HCT116 (cell line): ENCODE data around the gene TM9SF4. TPM values are rescaled to one million over a fixed set of nuclear protein-coding genes. Genes with fewer than 3 reads are reported as not detected.

Experiments used
- ATAC-seq: fragments of 200-7000 bp; cut with Tn5 transposase; 2 replicates; pipeline ENCODE4 v1.9.1; 2020; ENCODE audit warnings: mild to moderate bottlenecking, moderate library complexity
- BruUV-seq: library from RNA; stranded (reverse); fragments of 400-500 nt; replicated peaks from 2 replicates; lab custom pipeline; 2021; lab: Mats Ljungman, UMichigan
- CTCF ChIA-PET: fragments of 300-600 bp; sonication (Branson Sonifier 250); formaldehyde crosslinking; loops from one replicate; lab custom pipeline; 2021; ENCODE audit warnings: antibody characterized with exemption; lab: Charles Lee
- POLR2A ChIA-PET: fragments of 300-600, 350-600 bp; sonication (Branson Sonifier 250); formaldehyde crosslinking; loops from one replicate; lab custom pipeline; 2021; ENCODE audit warnings: antibody characterized with exemption; lab: Charles Lee
- RAD21 ChIA-PET, 2 experiments: fragments of 300-600 bp; sonication (Branson Sonifier 250); formaldehyde crosslinking; loops; one replicate each; lab custom pipeline; 2023; ENCODE audit warnings: low total read pairs in 2 of 2; ENCODE audit not compliant: uncharacterized antibody in 2 of 2, unreplicated experiment in 2 of 2, low non-redundant PET in 1 of 2; lab: Charles Lee
- DNase-seq: peaks from one replicate; pipeline ENCODE4 v3.0.0-alpha.2; 2010; ENCODE audit warnings: low read depth, low spot score
- H2AFZ ChIP-seq: fragments of 200-600 bp; shearing (Covaris generic), sonication (generic); 2 replicates; pipeline ENCODE4 v1.6.1; 2017; ENCODE audit warnings: low read depth, mixed run types, mixed read lengths, antibody characterized with exemption, low read length; ENCODE audit not compliant: poor library complexity, severe bottlenecking
- H3K27ac ChIP-seq: 2 replicates; pipeline ENCODE4 v1.5.1; 2012; ENCODE audit warnings: low read depth, low read length
- H3K27me3 ChIP-seq: fragments of 200-600 bp; sonication (generic); 2 replicates; pipeline ENCODE4 v1.6.1; 2016; ENCODE audit warnings: mixed run types, low read length, mixed read lengths; ENCODE audit not compliant: insufficient read depth
- H3K36me3 ChIP-seq, 2 experiments: fragments of 200-500 bp in 1 of 2; fragments of 200-600 bp in 1 of 2; sonication (Bioruptor generic) in 1 of 2; sonication (generic) in 1 of 2; 2 replicates each; pipeline versions ENCODE4 v1.5.1 to v1.6.1; 2014 to 2016; ENCODE audit warnings: low read length in 2 of 2, inconsistent platforms in 1 of 2, mixed read lengths in 1 of 2, mixed run types in 1 of 2; ENCODE audit not compliant: insufficient read depth in 2 of 2, control insufficient read depth in 1 of 2
- H3K4me1 ChIP-seq, 2 experiments: fragments of 200-600 bp in 1 of 2; sonication (generic) in 1 of 2; 2 replicates each; pipeline versions ENCODE4 v1.5.1 to v1.6.1; 2012 to 2017; ENCODE audit warnings: low read length in 2 of 2, inconsistent platforms in 1 of 2, mild to moderate bottlenecking in 1 of 2, mixed read lengths in 1 of 2, mixed run types in 1 of 2, moderate library complexity in 1 of 2; ENCODE audit not compliant: insufficient read depth in 2 of 2, control insufficient read depth in 1 of 2
- H3K4me2 ChIP-seq: fragments of 200-600 bp; sonication (generic); 2 replicates; pipeline ENCODE4 v1.6.1; 2017; ENCODE audit warnings: mixed run types, low read length, mixed read lengths
- H3K4me3 ChIP-seq, 2 experiments: fragments of 200-600 bp in 1 of 2; sonication (generic) in 1 of 2; replicated peaks in 1 of 2; 2 replicates each; pipeline ENCODE4 v1.5.1; 2011 to 2016; ENCODE audit warnings: low read length in 2 of 2, control low read depth in 1 of 2, low read depth in 1 of 2, mild to moderate bottlenecking in 1 of 2, mixed read lengths in 1 of 2, mixed run types in 1 of 2
- H3K79me2 ChIP-seq: fragments of 200-600 bp; sonication (generic); 2 replicates; pipeline ENCODE4 v1.6.1; 2017; ENCODE audit warnings: mild to moderate bottlenecking, mixed run types, low read length, moderate library complexity, mixed read lengths; ENCODE audit not compliant: insufficient read depth
- H3K9ac ChIP-seq: fragments of 200-600 bp; sonication (generic); 2 replicates; pipeline ENCODE4 v1.6.1; 2016; ENCODE audit warnings: low read length, mixed read lengths
- H3K9me2 ChIP-seq: fragments of 200-600 bp; sonication (generic), shearing (Covaris generic); 2 replicates; pipeline ENCODE4 v1.6.1; 2017; ENCODE audit warnings: mixed run types, mild to moderate bottlenecking, moderate library complexity; ENCODE audit not compliant: insufficient read depth
- H3K9me3 ChIP-seq, 2 experiments: fragments of 200-500 bp in 1 of 2; fragments of 200-600 bp in 1 of 2; sonication (Bioruptor generic) in 1 of 2; sonication (generic) in 1 of 2; 2 replicates each; pipeline ENCODE4 v1.6.1; 2014 to 2017; ENCODE audit warnings: low read length in 2 of 2, mixed read lengths in 2 of 2, inconsistent platforms in 1 of 2, low read depth in 1 of 2, mild to moderate bottlenecking in 1 of 2, mixed run types in 1 of 2, moderate library complexity in 1 of 2; ENCODE audit not compliant: control insufficient read depth in 1 of 2, insufficient read depth in 1 of 2
- H4K20me1 ChIP-seq: fragments of 200-600 bp; sonication (generic), shearing (Covaris generic); 2 replicates; pipeline ENCODE4 v1.6.1; 2017; ENCODE audit warnings: mixed run types, mild to moderate bottlenecking, moderate library complexity; ENCODE audit not compliant: insufficient read depth
- CBX3 ChIP-seq: IDR thresholded peaks from 2 replicates; pipeline ENCODE4 v1.6.1; 2012; ENCODE audit warnings: low read depth
- ELF1 ChIP-seq: IDR thresholded peaks from 2 replicates; pipeline ENCODE4 v1.6.1; 2012; ENCODE audit warnings: low read depth, borderline replicate concordance
- EZH2phosphoT487 ChIP-seq: fragments of 200-600 bp; IDR thresholded peaks from 2 replicates; pipeline ENCODE4 v1.6.1; 2018; ENCODE audit warnings: antibody characterized with exemption, borderline replicate concordance
- POLR2A ChIP-seq: IDR thresholded peaks from 2 replicates; pipeline ENCODE4 v1.7.0; 2011; ENCODE audit warnings: borderline replicate concordance; ENCODE audit not compliant: insufficient read depth, insufficient read length; ENCODE audit errors: extremely low read depth
- POLR2AphosphoS5 ChIP-seq: IDR thresholded peaks from 2 replicates; pipeline ENCODE4 v1.6.1; 2011; ENCODE audit warnings: mild to moderate bottlenecking, low read depth, low read length, moderate library complexity
- TCF7L2 ChIP-seq: IDR thresholded peaks from 2 replicates; pipeline ENCODE4 v1.7.0; 2011; ENCODE audit warnings: borderline replicate concordance, inconsistent platforms; ENCODE audit not compliant: insufficient read depth, insufficient read length; ENCODE audit errors: extremely low read depth
- ZFX ChIP-seq: fragments of 450-650 bp; IDR thresholded peaks from 2 replicates; pipeline ENCODE4 v1.6.1; 2017
- ZNF274 ChIP-seq: fragments of 200-500 bp; sonication (Bioruptor generic); IDR thresholded peaks from 2 replicates; pipeline ENCODE4 v1.6.1; 2014; ENCODE audit warnings: mild to moderate bottlenecking, low read depth, low read length, inconsistent platforms
- intact Hi-C: fragments of 100-400 bp; cut with micrococcal nuclease; formaldehyde crosslinking; loops from 2 replicates; pipeline ENCODE4 v1.10.0; 2022
- total RNA-seq: library from RNA; stranded (reverse); gene quantifications from one replicate; pipeline ENCODE4 v1.2.1, GENCODE V29; 2021; ENCODE audit not compliant: unreplicated experiment
- TF ChIP-seq, protein P1 (sequence below): IDR thresholded peaks from 2 replicates; pipeline ENCODE4 v1.6.1; 2012
- TF ChIP-seq, protein P2 (sequence below): IDR thresholded peaks from 2 replicates; pipeline ENCODE4 v1.6.1; 2012
- TF ChIP-seq, protein P3 (sequence below), 3 experiments: fragments of 200-600 bp in 1 of 3; sonication (generic) in 1 of 3; IDR thresholded peaks in 2 of 3; conservative IDR thresholded peaks in 1 of 3; 2 replicates each; pipeline ENCODE4 v1.5.1; 2012 to 2017; ENCODE audit warnings: low read depth in 2 of 3, low read length in 2 of 3, antibody characterized with exemption in 1 of 3, borderline replicate concordance in 1 of 3, control low read depth in 1 of 3, mild to moderate bottlenecking in 1 of 3, mixed read lengths in 1 of 3, mixed run types in 1 of 3, moderate library complexity in 1 of 3; ENCODE audit not compliant: insufficient read depth in 1 of 3

The TM9SF4 gene
- total RNA-seq, 1 experiment from 2014 or later: 51.2 TPM

DNA sequence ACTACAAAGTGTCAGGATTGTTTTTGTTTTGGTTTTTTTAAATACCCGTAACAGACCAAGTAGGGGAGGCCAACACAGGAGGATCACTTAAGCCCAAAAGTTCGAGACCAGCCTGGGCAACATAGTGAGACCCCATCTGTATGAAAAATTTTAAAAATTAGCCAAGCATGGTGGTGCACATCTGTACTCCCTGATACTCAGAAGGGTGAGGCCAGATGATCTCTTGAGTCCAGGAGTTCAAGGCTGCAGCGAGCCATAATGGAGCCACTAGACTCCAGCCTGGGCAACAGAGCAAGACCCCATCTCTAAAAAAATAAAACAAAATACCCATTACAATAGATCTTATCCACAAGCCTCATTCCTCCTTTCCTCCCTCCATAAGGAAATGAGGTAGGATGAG is 28.7 kb upstream of the TM9SF4 start (continued):
- TF ChIP-seq POLR2A (no peak), POLR2AphosphoS5 (no peak), CBX3 (no peak), ZFX (no peak), ZNF274 (no peak), EZH2phosphoT487 (no peak)
- TF ChIP-seq, protein P1, sequence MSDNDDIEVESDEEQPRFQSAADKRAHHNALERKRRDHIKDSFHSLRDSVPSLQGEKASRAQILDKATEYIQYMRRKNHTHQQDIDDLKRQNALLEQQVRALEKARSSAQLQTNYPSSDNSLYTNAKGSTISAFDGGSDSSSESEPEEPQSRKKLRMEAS: no peak
- TF ChIP-seq, all 23 proteins: peak for 0

DNA sequence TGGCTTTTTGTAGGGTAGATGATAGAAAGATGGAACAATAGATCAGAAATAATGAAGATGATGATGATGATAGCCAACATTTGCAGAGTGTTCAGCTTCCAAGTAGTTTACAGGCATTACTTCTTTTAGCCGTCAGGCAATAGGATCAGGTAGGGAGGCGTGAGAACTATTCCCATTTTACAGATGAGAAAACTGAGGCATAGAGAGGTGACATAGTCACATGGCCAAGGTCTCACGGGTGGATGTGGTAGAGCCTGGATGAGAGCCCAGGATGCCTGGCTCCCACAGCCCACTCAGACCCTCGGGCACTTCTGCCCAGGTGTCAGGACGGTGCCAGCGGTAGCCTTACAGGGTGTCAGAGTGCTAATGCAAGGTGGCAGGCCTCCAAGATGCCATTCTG is 26.0 kb upstream of the TM9SF4 start:
- DNase-seq (no peak), ATAC-seq (no peak)
- Histone ChIP-seq H3K9me2 (no peaks in the 10 kb centered on the region), H2AFZ (no peak overlapping the region), H3K9ac (no peak overlapping the region), H3K27ac (no peak overlapping the region), H3K4me2 (no peak overlapping the region), H3K9me3 (no peaks in the 10 kb centered on the region), H3K79me2 (no peaks in the 10 kb centered on the region), H3K36me3 (no peaks in the 10 kb centered on the region), H3K4me1 (peaks cover 0 to 9% of the 10 kb centered on the region in 2 experiments; a peak in 3 of 4 replicates), H3K27me3 (peaks cover 9% of the 10 kb centered on the region; the same call in 1 of the 2 replicates), H3K4me3 (no peak overlapping the region), H4K20me1 (no peaks in the 10 kb centered on the region)
- CTCF ChIA-PET: no interaction called here
- RAD21 ChIA-PET: no interaction called here
- intact Hi-C loops: no loop called here
- no TSS peak for BruUV-seq
- POLR2A ChIA-PET: no interaction called here
- TF ChIP-seq ZFX: no peak
- TF ChIP-seq TCF7L2: no peak
- TF ChIP-seq, protein P2, sequence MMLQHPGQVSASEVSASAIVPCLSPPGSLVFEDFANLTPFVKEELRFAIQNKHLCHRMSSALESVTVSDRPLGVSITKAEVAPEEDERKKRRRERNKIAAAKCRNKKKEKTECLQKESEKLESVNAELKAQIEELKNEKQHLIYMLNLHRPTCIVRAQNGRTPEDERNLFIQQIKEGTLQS: no peak
- TF ChIP-seq, protein P1: no peak
- TF ChIP-seq, protein P3, sequence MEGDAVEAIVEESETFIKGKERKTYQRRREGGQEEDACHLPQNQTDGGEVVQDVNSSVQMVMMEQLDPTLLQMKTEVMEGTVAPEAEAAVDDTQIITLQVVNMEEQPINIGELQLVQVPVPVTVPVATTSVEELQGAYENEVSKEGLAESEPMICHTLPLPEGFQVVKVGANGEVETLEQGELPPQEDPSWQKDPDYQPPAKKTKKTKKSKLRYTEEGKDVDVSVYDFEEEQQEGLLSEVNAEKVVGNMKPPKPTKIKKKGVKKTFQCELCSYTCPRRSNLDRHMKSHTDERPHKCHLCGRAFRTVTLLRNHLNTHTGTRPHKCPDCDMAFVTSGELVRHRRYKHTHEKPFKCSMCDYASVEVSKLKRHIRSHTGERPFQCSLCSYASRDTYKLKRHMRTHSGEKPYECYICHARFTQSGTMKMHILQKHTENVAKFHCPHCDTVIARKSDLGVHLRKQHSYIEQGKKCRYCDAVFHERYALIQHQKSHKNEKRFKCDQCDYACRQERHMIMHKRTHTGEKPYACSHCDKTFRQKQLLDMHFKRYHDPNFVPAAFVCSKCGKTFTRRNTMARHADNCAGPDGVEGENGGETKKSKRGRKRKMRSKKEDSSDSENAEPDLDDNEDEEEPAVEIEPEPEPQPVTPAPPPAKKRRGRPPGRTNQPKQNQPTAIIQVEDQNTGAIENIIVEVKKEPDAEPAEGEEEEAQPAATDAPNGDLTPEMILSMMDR (IDR thresholded peaks at IDR 0.05 in 2 of 3, conservative IDR thresholded peaks at IDR 0.05 in 1 of 3; ENCODE audit: borderline replicate concordance in 1 of 3, insufficient read depth in 1 of 3, low read depth in 2 of 3, low read length in 2 of 3): no peak
- TF ChIP-seq ELF1: no peak
